HG02763 (cell line): ENCODE data around the gene MICAL1.
"Not testable (repeated sequence)": the region's sequence is repeated elsewhere in the genome, so short reads cannot be mapped to it uniquely, and the experiment has no call there.

Experiments
- ATAC-seq: cut with Tn5 transposase; IDR thresholded peaks from one replicate; pipeline ENCODE4 v1.9.1; 2021; ENCODE audit warnings: mild to moderate bottlenecking, moderate library complexity; ENCODE audit not compliant: unreplicated experiment

MICAL1 gene

DNA sequence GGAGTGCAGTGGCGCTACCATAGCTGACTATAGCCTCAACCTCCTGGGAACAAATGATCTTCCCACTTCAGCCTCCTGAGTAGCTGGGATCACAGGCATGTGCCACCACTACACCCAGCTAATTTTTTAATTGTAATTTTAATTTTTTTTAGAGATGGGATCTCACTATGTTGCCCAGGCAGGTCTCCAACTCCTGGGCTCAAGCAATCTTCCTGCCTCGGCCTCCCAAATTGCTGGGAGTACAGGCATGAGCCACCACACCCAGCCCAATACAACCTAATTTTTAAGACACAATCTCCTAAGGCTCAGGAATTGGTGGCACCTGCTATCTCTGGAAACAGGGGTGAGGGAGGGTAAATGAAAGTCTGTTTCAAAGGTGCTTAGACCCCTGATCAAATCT is 21.6 kb upstream of the MICAL1 start:
- ATAC-seq = no peak

DNA sequence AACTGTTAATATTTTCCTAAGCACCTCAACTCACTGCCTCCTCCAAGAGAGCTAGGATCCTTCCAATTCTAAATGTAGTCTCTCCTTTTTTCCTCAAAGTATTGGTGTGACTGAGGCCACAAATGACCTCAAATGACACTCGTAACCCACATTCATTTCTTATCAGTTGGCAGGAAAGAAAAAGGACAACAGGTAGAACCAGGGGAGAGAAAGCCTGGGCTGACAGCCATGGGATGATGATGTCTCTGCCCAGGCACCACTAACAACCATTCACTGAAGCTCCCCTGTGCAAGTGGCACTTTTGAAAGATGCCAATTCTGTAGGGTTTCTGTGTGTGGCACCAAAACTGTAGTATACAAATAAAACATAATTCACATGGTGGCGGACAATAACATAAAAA is 20.1 kb upstream of the MICAL1 start:
- ATAC-seq = no peak

DNA sequence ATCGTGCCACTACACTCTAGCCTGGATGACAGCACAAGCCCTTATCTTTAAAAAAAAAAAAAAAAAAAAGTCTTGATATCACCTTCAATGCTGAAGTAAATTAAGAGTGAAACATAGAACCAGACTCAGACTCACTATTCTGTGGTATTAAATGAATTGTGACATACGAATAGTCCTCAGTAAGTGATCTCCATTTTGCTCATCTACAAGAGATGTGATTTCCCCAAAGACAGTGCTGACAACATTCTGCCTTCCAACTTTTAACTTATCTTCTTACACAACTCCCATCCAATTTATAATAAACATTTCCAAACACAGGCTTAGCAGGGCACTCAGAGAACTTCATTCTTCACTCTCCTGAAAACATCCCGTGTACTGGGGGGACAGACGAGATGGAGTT is 19.4 kb upstream of the MICAL1 start:
- ATAC-seq = no peak

DNA sequence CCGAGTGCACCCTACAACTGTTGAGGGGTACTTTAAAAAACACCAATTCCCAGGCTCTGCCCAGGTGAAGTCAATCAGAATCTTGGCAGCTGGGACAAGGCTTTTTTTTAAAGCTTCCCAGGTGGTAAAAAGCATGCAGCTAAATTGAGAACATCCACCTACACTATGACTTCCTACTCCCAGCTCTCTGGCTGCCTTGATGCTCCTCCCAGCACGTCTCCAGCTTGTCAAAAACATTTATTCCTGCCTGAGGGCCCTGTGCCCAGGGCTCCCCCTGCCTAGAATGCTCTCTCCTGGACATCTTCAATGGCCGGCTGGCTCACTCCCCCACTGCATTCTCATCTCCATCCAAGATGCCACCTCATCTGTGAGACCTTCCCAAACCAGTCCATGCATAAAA is 17.5 kb upstream of the MICAL1 start:
- ATAC-seq = no peak

DNA sequence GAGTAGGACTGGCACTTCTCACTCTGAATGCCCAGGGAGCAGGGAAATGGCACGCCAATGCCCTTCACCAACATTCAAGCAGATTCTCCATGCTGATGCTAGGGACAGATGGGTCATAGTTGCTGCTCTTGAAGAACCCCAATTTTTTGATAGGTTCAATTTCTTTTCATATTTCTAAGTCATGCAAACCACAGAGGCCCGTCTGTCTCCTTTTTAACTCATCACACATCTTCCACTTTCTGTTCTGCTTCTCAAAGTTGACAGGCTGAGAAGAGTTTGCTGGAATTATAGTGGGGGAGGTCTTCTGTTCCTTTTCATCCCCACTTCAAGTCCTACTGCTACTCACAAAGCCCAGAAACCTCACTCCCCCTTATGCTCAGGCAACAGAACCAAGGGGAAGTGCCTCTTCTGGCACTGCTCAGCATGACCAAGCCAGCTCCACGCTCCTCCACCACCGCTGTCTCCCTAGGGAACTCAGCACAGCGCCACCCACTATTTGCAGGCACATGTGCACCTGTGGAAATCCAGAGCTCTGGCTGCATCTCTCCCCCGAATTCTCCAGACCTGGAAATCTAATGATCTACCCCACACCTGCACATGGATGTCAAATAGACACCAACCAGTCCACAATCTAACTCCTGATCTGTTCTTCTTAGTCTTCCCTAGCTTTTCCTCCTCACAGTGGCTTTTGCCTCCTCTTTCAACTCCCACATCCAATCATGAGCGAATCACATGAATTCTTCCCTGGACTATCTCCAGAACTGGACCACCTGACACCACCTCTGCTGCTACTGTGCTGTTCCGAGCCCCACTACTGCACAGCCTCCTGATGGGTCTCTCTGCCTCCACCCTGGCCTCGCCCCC is 16.8 kb upstream of the MICAL1 start:
- peak; percentile 67 for ATAC-seq

DNA sequence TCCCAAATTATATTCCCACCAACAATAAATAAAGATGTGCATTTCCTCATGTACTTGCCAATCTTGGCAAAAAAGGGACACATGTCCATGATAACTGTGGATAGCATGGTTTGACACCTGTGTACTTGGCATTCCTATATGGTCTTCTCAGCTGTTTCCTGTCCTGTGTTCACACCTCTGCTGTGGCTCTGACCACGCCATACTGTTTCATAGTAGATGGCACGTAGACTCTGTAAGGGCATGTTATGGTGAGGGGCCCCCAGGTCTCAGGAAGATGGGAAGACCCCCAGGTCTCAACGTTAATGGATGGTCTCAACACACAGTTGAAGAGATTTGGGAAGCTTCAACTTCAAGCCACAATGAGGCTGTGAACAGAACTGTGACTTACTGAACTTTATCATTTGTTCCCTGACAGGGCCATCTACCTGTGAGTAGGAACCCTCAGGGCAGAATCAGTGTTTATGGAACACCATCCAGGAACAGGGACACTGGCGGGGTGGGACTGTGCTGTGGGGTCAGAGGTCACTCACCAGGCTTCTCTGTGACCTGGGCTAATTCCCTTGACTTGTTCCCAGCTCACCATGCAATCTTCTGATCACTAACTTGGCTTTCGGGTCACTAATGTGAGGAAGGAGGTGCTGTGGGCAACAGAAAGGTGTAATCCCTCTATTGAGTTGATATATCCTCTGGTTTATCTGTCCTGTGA is 15.7 kb upstream of the MICAL1 start:
- ATAC-seq = no peak

DNA sequence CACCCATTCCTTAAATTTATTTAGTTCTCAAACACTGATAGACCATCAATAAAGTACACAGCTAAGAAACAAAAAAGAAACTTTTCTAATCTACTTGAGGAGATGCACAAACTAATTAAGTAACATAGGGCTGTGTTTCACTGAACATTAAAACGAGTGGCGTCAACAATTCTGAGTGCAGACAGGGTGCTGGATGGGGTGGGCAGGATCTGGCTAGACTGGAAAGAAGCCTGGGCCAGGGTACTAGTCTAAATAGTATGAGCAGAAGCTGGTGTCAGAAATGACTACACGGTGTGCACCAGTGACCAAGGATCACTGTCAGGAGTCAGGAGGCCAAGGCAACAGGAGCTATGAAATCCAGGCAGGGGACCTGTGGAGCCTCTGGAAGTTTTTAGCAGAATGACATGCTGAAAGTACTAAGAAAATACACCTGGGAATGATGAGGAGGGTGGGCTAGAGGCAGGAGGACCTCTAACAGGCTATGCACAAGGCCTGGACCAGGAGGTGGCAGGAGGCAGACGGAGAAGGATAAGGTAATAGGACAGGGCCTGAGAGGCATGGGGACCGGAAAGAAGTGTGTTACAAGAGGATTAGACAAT is 14.1 kb upstream of the MICAL1 start:
- ATAC-seq = no peak

DNA sequence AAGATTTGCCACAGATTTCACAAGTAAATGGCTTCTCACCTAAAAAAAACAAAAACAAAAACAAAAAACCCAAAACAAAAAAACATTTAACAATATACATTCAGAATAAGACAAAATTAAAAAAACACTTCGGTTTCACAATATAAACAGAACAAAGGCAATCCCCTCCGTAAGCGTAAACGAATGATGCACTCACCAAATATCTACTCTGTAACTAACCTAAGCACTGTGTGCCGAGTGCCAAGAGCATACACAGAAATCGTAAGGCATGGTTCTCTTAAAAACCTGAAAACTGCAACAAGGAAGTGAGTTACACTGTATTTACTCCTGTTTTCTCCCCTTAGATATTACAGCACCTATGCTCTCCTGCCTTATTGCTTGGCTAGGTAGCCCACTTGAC is 12.1 kb upstream of the MICAL1 start:
- ATAC-seq = no peak

DNA sequence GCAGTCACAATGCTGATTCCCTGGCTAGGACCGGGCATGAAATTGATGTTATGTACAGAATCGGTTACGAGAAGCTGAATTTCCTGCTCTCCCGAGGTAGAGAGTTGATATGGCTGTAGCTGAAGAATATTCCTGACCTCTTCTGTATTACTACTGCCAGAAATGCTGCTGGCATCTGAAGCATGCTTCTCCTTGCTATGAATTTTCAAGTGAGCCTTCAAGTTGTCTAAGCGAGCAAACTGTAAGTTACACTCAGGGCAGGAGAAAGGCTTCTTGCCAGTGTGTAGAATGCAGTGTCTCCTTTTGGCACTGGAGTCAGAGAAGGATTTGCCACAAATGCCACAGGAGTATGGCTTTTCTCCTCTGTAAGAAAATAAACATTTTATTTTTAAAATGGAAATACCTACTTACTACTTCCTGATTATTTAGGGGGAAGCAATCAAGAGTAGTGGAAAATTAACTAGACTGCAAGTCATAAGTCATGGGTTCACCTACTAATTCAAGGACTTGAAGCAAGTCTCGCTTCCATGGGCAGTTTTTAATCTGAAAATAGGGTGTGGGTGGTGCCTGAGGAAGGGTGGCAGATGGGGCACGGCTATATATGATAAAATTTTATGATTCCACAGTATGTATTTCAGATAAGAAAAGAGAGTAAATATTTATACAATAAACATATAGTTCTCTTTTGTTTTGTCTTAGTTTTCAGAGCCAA is 10.8 kb upstream of the MICAL1 start:
- no peak for ATAC-seq

DNA sequence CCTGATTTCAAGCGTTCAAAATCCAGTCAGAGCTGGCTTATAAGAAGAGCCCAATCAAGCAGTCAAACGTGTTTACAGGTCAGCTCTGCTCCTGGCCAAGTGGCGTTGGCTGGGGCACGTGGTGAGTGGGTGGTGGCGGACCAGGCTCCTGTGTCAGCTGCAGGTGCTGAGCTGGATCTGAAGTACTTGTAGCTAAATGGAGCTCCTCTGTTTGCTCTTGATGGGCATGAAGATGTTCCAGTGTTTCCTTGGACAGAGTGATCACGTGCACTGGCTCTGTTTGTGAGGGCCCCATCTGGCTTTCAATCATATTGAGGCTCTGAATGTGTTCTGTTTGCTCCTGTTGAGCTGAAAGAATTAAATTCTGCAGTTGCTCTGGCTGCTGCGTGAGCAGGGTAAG is 10.2 kb upstream of the MICAL1 start:
- ATAC-seq = no peak

DNA sequence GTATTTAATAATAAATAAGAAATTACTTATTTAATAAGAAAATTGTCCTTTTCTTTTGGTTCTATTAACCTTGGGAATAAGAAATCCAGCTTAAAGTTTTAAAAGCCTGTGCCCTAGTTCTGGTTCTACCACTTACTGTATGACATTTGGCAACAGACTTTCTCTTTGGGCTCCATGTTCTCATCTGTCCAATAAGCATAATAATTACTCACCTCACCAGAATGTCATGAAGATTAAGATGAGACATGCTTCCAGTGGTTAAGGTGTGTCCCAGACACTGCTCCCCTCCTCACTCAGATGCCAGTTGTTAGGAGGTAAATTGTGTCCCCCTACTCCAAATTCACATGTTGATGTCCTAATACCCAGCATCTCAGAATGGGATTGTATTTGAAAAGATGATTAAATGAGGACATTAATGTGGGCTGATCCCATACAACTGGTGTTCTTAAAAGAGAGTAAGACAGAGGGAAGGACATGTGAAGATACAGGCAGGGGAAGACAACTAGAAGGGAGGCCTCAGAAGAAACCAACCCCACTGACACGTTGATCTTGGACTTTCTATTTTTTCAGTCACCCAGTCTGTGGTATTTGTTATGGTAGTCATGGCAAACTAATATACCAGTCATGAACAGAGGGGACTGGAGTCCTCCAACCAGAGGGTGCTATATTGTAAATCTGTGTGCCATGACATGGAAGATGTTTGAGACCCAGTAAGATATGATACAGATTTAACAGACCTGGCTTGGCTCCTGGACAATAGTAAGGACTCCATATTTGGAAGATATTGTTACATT is 6.4 kb upstream of the MICAL1 start:
- ATAC-seq = no peak

DNA sequence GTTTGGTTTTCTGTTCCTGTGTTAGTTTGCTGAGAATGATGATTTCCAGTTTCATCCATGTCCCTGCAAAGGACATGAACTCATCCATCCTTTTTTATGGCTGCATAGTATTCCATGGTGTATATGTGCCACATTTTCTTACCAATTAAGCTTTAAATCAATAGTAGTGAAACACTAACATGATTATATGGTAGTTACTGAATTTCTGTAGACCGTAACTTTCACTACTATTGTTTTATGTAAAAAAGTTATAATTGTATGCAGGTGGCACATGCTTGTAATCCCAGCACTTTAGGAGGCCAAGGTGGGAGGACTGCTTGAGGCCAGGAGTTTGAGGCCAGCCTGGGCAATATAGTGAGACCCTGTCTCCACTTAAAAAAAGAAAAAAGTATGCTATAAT is 5.6 kb upstream of the MICAL1 start:
- ATAC-seq = not testable (repeated sequence)

DNA sequence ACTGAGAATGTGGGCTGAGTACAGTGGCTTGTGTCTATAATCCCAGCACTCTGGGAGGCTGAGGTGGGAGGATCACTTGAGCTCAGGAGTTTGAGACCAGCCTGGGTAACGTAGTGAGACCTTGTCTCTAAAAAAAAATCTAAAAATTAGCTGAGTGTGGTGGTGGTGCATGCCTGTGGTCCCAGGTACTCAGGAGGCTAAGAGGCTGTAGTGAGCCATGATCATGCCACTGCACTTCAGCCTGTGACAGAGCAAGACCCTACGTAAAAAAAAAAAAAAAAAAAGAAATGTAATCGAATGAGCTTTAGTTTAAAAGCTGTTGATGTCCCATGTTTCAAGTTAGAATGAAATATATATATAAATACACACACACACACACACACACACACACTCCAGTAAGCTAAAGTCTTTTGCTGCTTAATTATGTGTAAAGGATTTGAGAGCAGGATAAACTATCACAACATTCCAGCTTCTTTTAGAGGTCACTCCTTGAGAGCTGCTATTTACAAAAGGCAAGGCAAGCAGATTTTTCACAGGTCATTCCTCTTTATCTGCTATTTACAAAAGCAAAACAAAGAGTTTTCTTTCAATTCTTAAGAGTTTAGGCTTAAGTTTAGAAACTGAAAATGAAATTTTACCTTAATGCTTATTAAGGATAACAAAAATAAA is 4.7 kb upstream of the MICAL1 start:
- no peak for ATAC-seq

DNA sequence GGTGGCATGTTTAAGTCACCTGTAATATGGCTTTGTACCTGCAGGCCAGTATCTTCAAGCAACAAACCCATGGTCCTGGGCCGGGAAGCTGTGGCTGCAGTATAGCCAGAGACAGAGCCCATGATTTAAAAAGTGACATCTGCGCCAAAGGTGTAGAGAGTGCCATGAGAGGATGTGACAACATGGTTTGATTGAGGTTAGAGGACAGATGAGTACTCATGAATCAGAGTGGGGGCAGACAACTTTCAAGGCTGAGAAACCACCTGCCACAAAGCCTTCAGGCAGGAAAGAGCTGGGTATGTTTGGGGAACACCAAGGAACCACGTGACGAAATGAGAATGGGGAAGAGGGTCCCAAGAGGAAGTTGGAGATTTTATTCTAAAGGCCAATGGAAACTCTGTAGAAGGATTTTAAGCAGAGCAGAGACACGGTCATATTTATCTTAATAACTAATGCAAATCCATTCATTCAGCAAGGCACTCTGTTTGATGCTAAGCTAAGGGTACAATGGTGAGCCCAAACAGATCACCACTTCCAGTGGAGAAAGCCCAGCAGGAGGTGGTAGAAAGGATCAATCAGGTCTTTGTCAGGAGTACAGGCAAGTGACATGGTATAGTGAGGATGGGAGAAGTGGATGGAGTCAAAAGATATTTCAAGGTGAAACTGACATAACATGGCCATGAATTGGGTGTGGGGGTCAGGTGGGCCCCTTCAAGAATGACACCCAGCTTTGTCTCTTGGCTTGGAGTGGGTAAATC is 3.4 kb upstream of the MICAL1 start:
- no peak for ATAC-seq

DNA sequence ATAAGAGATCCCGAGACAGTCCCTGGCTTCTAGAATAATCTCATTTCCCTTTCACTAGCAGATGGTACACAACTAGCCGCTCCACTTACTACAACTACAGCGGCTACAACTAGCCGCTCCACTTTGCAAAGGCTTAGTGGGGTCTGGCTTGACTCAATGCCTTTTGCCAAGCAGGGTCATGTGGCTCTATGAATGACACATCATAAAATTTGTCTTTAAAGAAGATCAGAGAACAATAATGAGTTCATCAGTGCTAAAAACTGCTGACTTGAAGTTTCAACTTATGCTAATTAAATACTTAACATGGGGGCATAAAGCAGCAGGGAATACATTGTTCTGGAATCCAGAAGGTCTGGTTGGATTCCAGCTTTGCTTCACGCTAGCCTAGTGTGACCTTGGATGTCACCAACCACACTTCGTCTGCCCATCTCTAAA is 2.0 kb upstream of the MICAL1 start:
- no peak for ATAC-seq

DNA sequence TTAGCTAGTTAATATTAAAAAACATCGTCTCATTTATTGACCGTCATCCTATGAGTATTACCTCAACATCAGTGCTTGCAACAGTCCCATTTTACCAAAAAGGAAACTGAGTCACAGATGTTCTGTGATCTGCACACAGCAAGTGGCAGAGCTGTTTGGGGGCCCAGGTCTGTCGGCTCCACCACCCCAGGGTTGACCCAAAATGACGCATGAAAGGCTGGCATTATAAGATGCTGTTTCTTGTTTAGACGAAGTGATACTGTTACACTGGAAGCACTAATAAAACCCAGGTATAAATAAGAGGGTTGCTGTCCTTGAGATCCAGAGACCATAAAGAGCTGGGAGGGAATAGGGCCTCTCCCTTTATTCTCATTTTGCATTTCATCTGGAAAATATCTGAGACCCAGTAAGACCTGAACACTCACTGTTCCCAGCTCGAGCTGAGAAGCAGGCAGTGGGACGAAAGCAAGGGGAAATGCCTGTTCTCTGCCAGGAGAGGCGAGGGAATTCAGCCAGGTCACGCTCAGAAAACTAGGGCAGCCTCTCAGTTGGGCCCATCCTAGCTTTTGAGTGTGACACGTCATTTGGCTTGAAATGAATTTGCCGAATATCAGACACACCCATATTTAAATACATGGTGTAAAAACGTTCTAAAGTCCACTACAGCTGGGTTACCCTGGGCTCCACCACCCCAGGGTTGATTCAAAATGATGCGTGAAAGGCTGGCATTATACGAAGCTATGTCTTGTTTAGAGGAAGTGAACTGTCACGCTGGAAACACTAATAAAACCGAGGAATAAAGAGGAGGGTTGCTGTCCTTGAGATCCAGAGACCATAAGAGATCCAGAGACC is 1.4 kb upstream of the MICAL1 start:
- no peak for ATAC-seq

DNA sequence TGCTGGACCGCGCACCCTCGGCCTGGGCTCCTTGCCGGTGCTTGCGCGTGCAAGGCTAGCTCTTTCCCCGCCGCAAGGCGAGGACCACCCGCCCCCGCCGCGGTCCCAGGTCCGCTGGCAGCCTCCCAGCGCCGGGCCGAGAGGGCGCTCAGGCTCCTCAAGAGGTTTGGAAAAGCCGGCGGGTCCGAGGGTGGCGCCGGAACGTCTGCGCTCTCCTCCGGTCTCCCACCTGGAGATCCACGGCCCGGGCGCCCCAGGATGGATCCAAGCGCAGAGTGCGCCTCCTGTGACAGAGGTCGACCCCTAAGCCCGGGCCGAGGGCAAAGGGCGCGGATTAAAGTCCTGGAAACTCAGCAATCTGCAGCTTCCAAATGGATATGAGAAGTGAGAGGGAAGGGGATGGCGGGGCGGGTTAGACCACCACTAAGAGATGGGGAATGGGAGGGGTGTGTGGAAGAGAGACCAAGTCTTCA is 575 bp upstream of the MICAL1 start:
- ATAC-seq = peak; percentile 4
